ENCODE results near the gene RAP1GAP.

Gene RAP1GAP

DNA sequence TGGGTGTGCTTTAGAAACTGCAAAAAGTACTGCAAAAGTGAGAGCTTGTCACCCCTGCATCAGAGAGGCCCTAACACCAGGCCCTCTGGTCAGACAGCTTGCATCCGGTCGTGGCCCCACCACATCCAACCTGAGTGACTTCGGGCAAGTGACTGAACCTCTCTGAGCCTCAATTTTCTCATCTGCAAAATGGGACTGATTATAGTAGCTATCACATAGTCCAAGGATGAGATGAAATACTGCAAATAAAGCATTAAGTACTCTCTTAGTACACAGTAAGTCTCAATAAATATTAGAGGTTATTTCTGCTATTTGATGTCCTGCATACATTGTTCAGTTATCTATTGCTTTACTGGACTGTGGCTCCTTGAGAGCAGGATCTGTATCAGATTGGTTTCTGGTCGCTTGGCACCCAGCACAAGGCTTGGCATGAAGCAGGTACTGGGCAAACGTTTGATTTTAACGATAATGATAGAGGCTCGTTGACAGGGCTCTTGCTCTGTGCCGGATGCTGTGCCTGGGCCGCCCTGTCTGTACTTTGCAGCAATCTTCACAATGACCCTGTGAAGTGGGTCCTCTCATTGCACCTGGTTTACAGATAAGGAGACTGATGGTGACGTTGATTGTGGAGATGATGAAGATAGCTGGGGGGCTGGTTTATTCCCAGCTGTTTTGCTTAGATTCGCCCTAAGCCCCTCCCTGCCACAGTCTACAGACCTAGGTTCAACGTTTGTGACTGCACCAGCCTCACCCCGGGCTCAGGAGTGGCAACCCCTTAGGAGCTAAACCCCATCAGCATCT lies 43.6 kb downstream of the RAP1GAP start:
- DNase-seq (ENCODE audit: low spot score) = no peak

DNA sequence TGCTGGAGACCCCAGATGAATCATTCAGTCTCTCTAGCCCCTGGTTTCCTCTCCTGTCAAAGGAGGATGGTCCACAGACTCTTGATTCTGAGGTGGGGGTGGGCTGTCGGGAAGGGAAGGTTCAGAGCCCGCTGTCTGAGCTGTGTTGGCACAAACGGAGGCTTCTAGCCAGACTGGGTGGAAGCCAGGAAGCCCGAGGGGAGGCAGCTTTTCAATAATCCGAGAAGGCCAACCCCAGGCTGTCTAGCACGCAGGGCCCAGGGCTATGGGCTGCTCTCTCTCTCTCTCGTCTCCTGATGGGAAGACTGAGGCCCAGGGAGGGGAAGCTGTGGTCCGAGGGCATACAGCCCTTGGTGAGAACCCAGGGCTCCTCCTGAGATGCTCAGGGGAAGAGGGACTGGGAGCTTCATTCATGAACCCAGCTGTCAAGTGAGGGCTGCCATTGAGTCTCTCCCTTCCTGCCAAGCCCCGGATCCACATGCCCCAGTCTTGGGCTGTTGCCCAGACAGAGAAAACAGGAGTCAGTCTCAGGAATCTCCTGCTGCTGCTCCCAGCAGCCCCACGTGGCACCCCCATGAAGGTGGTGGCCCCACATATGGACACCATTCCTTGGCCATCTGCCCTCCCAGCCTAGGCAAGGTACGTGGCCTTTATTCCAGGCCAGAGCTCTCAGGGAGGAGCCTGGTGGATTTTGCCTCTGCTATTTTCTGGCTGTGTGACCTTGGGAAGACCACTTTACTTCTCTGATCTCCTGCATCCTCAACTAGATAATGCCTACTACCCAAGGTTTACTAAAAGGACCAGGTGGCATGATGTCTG lies 44.4 kb downstream of the RAP1GAP start:
- DNase-seq (ENCODE audit: low spot score) = peak; percentile 80

GRCh38 chr1:21623410-21623961 lies 45.7 kb downstream of the RAP1GAP start:
- no peak for DNase-seq (ENCODE audit: low spot score)

DNA sequence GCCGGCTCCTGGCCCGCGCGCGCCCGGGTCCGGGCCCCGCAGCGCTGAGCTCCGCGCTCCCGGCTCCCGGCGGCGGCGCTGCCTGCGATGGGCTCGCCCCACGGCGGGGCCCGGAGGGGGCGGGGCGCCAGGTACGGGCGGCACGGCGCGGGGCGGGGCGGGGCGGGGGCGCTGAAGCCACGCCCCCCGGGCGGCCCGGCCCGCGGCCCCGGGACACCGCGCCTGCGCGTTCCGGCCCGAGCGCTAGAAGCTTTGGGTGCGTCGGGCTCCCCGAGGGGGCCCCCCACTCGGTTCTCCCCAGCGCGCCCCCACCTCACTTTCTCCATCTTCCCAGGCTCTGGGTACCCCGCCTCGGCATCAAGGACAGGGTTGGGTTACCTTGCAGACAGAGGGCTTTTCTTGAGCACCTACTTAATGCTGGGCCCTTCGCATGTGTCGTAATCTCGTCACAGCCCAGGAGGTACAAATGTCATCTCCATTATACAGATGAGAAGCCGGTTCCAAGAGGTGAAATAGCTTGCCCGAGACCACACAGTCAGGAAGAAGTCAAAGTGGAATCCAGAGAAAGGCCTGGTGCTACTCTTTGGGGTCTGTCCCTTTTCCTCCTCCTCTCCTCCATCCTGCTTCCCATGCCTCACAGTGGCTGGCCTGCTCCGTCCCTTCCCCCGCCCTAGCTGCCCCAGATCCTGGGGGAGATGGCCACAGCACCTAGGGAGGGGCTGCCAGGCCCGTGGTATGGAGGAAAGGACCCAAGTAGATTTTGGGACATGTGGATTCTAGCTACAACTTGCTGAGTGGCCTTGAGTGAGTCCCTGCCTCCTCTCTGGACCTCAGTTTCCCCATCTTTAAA lies 46.5 kb downstream of the RAP1GAP start:
- DNase-seq (ENCODE audit: low spot score) = no peak

DNA sequence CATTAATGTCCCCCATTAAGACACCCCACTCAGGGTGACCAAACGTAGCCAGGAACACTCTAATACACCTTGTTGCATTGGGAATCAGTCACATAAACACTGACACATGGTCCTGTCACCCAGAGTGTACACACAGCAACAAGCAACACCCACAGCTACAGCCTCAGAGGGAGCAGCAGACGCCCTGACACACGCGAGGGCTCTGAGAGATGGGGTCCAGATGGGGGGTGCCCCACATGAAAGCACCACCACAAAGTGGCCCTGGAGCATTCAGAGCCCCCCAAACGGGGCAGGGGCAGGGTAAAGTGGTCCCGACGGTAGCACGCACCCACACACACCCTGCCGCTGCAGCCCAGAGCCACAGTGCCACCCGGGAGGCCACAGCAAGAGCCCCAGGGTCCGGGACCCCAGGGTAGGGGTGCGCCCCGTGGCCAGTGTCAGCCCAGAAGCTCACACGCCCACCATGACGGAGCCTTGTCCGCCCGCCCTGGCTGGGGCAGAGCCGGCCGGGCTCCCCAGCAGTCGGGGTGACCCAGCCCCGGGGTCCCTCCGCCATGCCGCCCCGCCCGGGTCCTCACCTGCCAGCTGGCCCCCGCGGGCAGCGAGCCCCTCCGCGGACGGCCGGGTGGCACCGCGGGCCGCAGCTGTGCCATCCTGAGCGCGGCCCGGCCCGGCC lies 47.3 kb downstream of the RAP1GAP start:
- no peak for DNase-seq (ENCODE audit: low spot score)

DNA sequence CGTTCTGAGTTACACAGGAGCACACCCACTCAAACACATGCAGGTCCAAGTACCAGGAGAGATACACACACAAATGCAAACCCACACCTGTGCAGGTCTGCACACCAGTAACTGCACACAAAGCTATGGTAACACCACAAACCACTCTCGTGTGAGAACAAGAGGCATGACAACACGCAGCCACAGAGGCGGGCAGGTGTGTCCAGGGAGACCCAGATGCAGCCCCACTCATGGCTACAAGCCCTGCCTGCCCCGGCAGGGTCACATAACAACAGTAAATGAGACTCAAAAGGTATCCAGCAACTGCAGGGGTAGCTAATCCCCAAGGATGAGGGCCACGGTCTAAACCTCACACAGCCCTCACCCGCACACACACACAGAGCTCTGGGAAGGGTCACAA lies 48.1 kb downstream of the RAP1GAP start:
- no peak for DNase-seq (ENCODE audit: low spot score)

GRCh38 chr1:21620496-21620895 lies 48.7 kb downstream of the RAP1GAP start:
- no peak for DNase-seq (ENCODE audit: low spot score)

- no peak for DNase-seq (ENCODE audit: low spot score)
Observed at GRCh38 chr1:21620011-21620410, 49.1 kb downstream of the RAP1GAP start.

DNA sequence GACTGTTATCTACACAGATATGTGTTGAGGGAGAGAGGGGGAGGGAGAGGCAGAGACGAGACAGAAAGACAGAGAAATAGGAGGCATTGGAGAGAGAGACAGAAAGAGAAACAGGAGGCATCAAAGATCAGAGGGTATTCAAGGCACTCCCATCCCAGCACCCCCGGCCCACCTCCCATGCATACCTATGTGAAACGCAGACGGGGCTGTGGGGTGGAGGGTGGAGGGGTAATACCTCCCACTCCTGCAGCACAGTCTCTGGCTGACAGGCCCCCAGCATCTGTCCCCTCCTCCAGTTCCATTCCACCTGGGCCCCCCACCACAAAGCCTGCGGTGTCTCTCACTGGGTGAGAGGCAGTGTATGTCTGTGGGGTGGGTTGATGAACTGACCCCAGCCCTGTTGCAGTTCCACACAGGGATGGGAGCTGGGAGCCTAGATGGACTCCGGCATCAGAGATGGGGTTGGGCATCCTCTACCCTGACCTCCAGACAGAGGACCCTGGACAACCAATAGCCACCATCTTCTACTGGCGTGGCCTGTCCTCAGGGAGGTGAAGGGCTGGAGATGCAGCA lies 49.7 kb downstream of the RAP1GAP start:
- DNase-seq (ENCODE audit: low spot score) = no peak

DNA sequence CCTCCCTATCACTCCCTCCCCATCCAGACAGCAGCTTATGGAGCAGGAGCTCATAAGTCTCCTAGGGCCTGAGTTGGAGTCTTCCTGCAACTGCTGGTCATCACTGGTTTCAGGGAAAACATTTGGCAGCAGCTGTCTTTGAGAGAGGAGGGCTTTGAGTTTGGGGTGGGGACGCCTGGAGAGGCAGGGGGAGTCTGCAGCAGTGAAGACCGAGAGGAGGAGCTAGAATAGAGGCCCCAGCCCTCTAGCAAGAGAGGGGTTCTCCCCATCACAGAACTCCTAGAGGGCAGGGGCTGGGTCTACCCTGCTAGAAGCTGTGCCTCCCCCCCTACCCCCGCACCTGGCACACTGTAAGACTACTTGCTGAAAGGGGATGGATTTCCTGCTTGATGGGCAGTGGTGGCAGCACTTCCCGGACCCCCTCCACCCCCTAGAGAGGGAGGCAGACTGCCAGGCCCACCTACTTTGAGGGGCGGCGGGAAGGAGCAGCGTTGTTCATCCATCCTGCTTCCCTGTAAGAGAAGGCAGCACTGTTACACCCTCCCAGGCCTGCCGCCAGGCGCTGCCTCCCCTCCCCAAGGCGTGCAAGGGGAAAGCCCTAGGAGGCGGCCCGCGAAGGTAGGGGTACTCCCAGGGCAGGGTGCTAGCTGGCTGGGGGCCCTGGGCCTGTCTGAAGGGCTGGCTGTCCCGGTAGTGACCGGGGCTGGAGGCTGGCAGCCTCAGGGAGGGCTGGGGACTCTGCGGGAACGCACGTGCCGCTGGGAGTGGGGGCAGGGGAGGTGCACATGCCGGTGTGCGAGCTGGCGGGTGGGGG lies 50.4 kb downstream of the RAP1GAP start:
- no peak for DNase-seq (ENCODE audit: low spot score)

DNA sequence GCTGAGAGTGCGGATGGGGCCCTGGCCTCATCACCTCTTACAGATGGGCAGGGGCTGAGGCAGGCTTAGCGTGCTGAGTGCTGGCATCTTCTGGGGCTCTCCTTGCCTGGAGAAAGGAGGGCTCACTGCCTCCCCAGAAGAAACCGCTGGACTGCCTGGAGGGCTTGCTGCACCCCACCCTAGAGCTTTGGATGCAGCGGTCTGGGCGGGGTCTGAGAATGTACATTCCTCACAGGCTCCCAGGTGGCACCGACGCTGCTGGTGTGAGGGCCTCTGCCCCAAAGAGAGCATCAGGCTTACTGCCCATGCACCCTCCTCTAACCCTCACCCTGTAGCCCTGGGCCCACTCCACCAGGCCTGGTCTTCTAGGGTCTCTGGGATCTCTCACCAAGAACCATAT lies 51.1 kb downstream of the RAP1GAP start:
- no peak for DNase-seq (ENCODE audit: low spot score)

DNA sequence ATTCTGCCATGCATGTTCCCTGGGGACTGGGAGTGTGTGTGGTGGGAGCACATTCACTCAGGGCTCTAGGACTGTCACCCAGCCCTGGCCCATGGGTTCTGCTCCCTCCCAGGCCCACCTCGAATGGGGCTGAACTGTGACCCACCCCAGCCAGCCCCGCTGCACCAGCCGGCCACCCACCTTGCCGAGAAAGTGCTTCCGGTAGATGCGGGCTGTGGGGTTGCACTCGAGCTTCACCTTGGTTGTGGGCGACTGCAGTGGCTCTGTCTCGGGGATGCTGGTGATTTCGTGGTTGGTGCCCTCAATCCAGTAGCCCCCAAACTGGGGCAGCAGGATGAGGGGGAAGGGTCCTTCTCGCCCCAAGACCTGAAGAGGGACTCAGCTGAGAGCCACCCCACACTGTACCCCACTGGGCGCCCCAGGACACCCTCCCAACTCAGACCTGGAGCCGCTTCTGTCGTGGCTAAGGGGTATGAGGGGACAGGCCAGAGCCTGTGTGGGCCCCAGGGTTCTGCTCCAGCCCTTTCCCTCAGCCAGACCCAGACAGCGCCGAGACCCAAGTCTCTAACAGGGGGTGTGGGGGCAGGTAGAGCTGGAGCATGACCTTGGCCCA lies 51.9 kb downstream of the RAP1GAP start:
- DNase-seq (ENCODE audit: low spot score) = no peak

GRCh38 chr1:21616372-21616771 lies 52.8 kb downstream of the RAP1GAP start:
- DNase-seq (ENCODE audit: low spot score) = no peak

DNA sequence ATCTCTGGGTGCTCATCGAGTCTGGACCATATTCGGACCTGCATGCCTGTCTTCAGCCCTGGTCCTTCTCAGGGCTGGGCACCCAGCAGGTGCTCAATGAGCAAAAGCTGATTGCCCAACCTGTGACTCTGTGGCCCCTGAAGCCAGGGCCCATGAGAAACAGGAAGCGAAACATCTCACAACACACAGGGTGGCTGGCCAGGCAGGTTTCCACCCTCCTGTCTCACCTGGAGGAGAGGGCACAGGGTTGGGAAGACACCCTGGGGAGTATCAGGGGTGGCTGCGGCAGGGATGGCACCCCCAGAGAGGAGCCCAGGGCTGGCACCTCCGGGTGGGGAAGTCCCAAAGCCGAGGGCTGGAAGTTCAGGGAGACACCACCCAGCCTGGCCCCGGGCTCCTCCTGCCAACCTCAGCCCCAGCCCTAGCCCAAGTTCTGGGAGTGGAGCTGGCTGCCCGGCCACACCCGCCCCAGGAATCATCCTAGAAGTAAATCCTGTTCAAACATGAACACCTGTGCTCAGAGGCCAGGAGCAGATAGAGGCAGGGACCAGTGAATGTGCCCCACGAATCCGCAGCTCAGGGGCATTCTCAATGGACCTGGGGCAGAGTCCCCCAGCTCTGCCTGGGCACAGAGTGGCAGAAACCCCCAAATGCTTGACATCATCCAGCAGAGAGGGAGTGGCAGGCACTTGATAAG lies 54.6 kb downstream of the RAP1GAP start:
- DNase-seq (ENCODE audit: low spot score) = no peak

DNA sequence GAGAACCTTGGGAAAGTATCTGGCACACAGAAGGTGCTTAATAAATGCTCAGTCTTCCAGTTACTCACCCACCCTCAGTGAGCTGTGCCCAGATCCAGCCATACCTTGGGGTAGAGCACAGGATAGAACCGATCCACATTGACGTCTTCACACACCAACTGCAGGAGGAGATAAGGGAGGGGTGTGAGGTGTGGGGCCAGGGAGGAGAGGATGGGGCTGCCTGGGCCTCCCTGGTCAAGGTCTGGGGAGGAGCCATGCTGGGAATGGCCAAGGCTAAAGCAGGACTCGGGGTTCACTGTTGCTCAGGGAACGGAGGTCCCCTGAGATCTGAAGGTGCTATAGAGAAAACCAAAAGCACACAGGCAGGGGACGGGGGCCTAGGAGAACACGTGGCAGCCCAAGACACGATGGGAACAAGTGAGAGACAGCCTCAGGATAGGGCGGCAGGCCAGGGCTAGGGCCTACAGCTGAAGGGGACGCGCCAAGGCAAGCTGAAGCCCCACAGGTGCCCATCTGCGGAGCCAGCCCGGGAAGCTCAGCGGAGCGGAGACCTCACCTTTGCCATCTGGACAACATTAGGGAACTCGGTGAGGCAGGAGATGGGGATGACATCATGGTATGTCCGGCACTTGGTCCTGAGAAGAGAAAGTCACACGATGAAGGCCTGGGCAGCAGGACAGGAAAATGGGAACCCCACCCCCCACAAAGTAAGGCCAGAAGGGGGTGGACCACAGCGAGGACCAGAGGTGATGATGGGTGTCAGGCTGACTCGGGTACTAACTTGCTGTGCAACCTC lies 55.9 kb downstream of the RAP1GAP start:
- no peak for DNase-seq (ENCODE audit: low spot score)

DNA sequence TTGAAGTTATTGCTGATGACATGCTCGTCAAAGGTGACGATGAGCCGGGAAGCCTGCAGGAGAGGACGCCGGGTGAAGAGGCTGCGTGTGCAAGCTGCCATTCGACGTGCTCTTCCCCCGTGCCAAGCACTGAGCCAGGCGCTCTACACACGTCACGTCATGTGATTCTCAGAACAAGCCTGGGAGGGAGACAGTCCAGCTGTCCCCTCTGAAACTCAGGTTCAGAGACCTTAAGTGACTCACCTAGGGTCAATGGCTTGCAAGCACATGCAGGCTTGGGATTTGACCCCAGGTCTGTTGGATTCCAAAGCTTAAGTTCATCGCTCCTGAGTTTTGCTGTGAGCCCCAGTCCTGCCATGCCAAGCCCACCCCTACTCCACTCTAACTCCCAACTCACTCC lies 57.1 kb downstream of the RAP1GAP start:
- no peak for DNase-seq (ENCODE audit: low spot score)

GRCh38 chr1:21610989-21611785 lies 58.0 kb downstream of the RAP1GAP start:
- peak; percentile 41 for DNase-seq (ENCODE audit: low spot score)

DNA sequence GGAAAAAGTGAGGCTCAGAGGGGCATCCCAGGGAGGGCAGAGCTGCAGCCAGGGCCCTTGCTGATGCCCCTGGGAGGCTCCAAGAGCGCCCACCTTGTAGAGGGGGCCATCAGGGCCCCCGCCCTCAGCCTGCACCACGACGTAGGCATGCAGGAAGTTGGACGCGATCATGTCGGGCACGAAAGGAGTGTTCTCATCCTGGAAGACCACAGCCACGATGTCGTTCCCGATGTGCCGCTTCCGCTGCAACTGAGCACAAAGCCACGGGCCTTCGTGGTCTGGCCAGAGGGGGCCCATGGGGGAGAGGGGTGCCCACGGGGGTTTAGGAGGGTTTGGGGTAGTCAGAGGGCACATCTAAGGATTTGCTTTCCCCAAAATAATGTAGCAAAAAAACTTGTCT lies 59.1 kb downstream of the RAP1GAP start:
- DNase-seq (ENCODE audit: low spot score) = no peak

All from putamen (tissue), 1 donor.